ENCODE data around the gene RAB3C. TPM values are rescaled to one million over a fixed set of nuclear protein-coding genes. Genes with fewer than 3 reads are reported as not detected.

RAB3C gene
- total RNA-seq, 1 experiment from 2014 or later, result not detected

- H3K4me3 Mint-ChIP-seq (ENCODE audit: unreplicated experiment), result no peak overlapping the region
- intact Hi-C loops (cut with micrococcal nuclease), result no loop called here
- H3K27me3 Mint-ChIP-seq (ENCODE audit: insufficient read depth, unreplicated experiment), result peaks cover 52% of the 10 kb centered on the region
- TF ChIP-seq CTCF (IDR thresholded peaks at IDR 0.05; ENCODE audit: unreplicated experiment), result no peak
- POLR2A ChIA-PET, result no interaction called here
- no peaks in the 10 kb centered on the region for H3K9me3 Mint-ChIP-seq (ENCODE audit: unreplicated experiment)
- no peaks in the 10 kb centered on the region for H3K36me3 Mint-ChIP-seq (ENCODE audit: insufficient read depth, unreplicated experiment)
- H3K4me1 Mint-ChIP-seq (ENCODE audit: insufficient read depth, unreplicated experiment), result no peaks in the 10 kb centered on the region
- H3K27ac Mint-ChIP-seq (ENCODE audit: low read depth, unreplicated experiment), result no peak overlapping the region
- no peak for DNase-seq (ENCODE audit: unreplicated experiment)
- CTCF ChIA-PET, result no interaction called here
- no TSS peak for BruUV-seq (replicated peaks)
These were observed 188.9 kb downstream of the RAB3C start for GRCh38 chr5:58771796-58772195.

GRCh38 chr5:58773744-58774441, 191.0 kb downstream of the RAB3C start:
- BruUV-seq (replicated peaks), result no TSS peak
- intact Hi-C loops (cut with micrococcal nuclease), result no loop called here
- Mint-ChIP-seq H3K4me1 (ENCODE audit: insufficient read depth, unreplicated experiment) (no peaks in the 10 kb centered on the region), H3K36me3 (ENCODE audit: insufficient read depth, unreplicated experiment) (no peaks in the 10 kb centered on the region), H3K9me3 (ENCODE audit: unreplicated experiment) (no peaks in the 10 kb centered on the region), H3K27me3 (ENCODE audit: insufficient read depth, unreplicated experiment) (peaks cover 69% of the 10 kb centered on the region), H3K4me3 (ENCODE audit: unreplicated experiment) (no peak overlapping the region), H3K27ac (ENCODE audit: low read depth, unreplicated experiment) (no peak overlapping the region)
- DNase-seq (ENCODE audit: unreplicated experiment), result no peak
- no peak for TF ChIP-seq CTCF (IDR thresholded peaks at IDR 0.05; ENCODE audit: unreplicated experiment)
- POLR2A ChIA-PET, result no interaction called here
- CTCF ChIA-PET, result interaction anchor here (0.7 kb wide), 1 partner anchor 1290 kb away, joined by 3 read pairs; no protein-coding TSS in a partner anchor

GRCh38 chr5:58774937-58775336, 192.1 kb downstream of the RAB3C start:
- no peaks in the 10 kb centered on the region for H3K4me1 Mint-ChIP-seq (ENCODE audit: insufficient read depth, unreplicated experiment)
- no peak overlapping the region for H3K27ac Mint-ChIP-seq (ENCODE audit: low read depth, unreplicated experiment)
- intact Hi-C loops (cut with micrococcal nuclease), result no loop called here
- no peaks in the 10 kb centered on the region for H3K9me3 Mint-ChIP-seq (ENCODE audit: unreplicated experiment)
- POLR2A ChIA-PET, result no interaction called here
- no peak overlapping the region for H3K4me3 Mint-ChIP-seq (ENCODE audit: unreplicated experiment)
- no peak for TF ChIP-seq CTCF (IDR thresholded peaks at IDR 0.05; ENCODE audit: unreplicated experiment)
- CTCF ChIA-PET, result interaction anchor here (0.6 kb wide), 1 partner anchor 974 kb away, joined by 3 read pairs; no protein-coding TSS in a partner anchor
- H3K27me3 Mint-ChIP-seq (ENCODE audit: insufficient read depth, unreplicated experiment), result peaks cover 80% of the 10 kb centered on the region
- H3K36me3 Mint-ChIP-seq (ENCODE audit: insufficient read depth, unreplicated experiment), result no peaks in the 10 kb centered on the region
- BruUV-seq (replicated peaks), result no TSS peak
- DNase-seq (ENCODE audit: unreplicated experiment), result no peak

- H3K4me1 Mint-ChIP-seq (ENCODE audit: insufficient read depth, unreplicated experiment), result no peaks in the 10 kb centered on the region
- no peaks in the 10 kb centered on the region for H3K36me3 Mint-ChIP-seq (ENCODE audit: insufficient read depth, unreplicated experiment)
- no peak for DNase-seq (ENCODE audit: unreplicated experiment)
- CTCF ChIA-PET, result interaction anchor here (0.7 kb wide), 2 partner anchors 99 to 259 kb away, joined by 3 read pairs; no protein-coding TSS in a partner anchor
- no peaks in the 10 kb centered on the region for H3K9me3 Mint-ChIP-seq (ENCODE audit: unreplicated experiment)
- BruUV-seq (replicated peaks), result no TSS peak
- TF ChIP-seq CTCF (IDR thresholded peaks at IDR 0.05; ENCODE audit: unreplicated experiment), result no peak
- POLR2A ChIA-PET, result no interaction called here
- peaks cover 88% of the 10 kb centered on the region for H3K27me3 Mint-ChIP-seq (ENCODE audit: insufficient read depth, unreplicated experiment)
- intact Hi-C loops (cut with micrococcal nuclease), result no loop called here
- no peak overlapping the region for H3K4me3 Mint-ChIP-seq (ENCODE audit: unreplicated experiment)
- no peak overlapping the region for H3K27ac Mint-ChIP-seq (ENCODE audit: low read depth, unreplicated experiment)
These were observed 192.9 kb downstream of the RAB3C start for GRCh38 chr5:58775701-58776262.
